ENCODE measurements around the gene CMPK2.

CMPK2 gene

GRCh38 chr2:6888724-6889123 lies 23.0 kb upstream of the CMPK2 start:
- H3K14ac ChIP-seq (ENCODE audit: low read length in 2 of 2) = peak overlapping the region in 1 of 2 experiments; percentile 11
- no peaks in the 10 kb centered on the region for H3K4me1 ChIP-seq (ENCODE audit: control insufficient read depth, insufficient read depth, low read depth, low read length)
- H2AFZ ChIP-seq (ENCODE audit: low read depth, low read length) = no peak overlapping the region
- no peak for DNase-seq
- H2BK120ac ChIP-seq (ENCODE audit: low read depth, low read length) = no peak overlapping the region
- peaks cover 0 to 10% of the 10 kb centered on the region in 2 experiments for H3K36me3 ChIP-seq (ENCODE audit: control insufficient read depth in 1 of 2, insufficient read depth in 2 of 2, low read depth in 1 of 2, low read length in 2 of 2)
- no peaks in the 10 kb centered on the region for H3K9me3 ChIP-seq (ENCODE audit: control insufficient read depth, low read length)
- H3K4me3 ChIP-seq (ENCODE audit: insufficient read depth in 1 of 2, low read depth in 1 of 2, low read length in 2 of 2) = no peak overlapping the region
- H2AK5ac ChIP-seq (ENCODE audit: low read length, severe bottlenecking) = no peak overlapping the region
- no peak overlapping the region for H4K8ac ChIP-seq (ENCODE audit: low read length)
- WGBS = 79% methylated on average over 4 of the region's 4 CpGs
- H3K18ac ChIP-seq (ENCODE audit: low read depth in 1 of 2, low read length in 2 of 2) = no peak overlapping the region
- no peak overlapping the region for H2BK12ac ChIP-seq (ENCODE audit: low read length in 2 of 2)
- no peak overlapping the region for H3K4ac ChIP-seq (ENCODE audit: low read depth in 1 of 2, low read length in 2 of 2)
- H3K4me2 ChIP-seq (ENCODE audit: low read length, poor library complexity, severe bottlenecking) = no peak overlapping the region
- H3K27ac ChIP-seq (ENCODE audit: low read length, poor library complexity, severe bottlenecking) = no peak overlapping the region
- no peak overlapping the region for H2BK5ac ChIP-seq (ENCODE audit: low read depth, low read length, poor library complexity, severe bottlenecking)
- no peak overlapping the region for H2BK15ac ChIP-seq (ENCODE audit: low read depth, poor library complexity, severe bottlenecking)
- H3K23ac ChIP-seq (ENCODE audit: low read length in 2 of 2) = no peak overlapping the region
- no peaks in the 10 kb centered on the region for H3K79me1 ChIP-seq (replicated peaks; ENCODE audit: low read length, poor library complexity, severe bottlenecking)
- no peak overlapping the region for H4K91ac ChIP-seq (ENCODE audit: low read length)
- no peak overlapping the region for H3K9ac ChIP-seq (ENCODE audit: low read length)
- peaks cover 0 to 16% of the 10 kb centered on the region in 2 experiments for H3K27me3 ChIP-seq (ENCODE audit: control insufficient read depth in 1 of 2, insufficient read depth in 1 of 2, low read length in 2 of 2)

- no peak overlapping the region for H4K91ac ChIP-seq (ENCODE audit: low read length)
- H2BK5ac ChIP-seq (ENCODE audit: low read depth, low read length, poor library complexity, severe bottlenecking) = no peak overlapping the region
- no peak overlapping the region for H3K4me2 ChIP-seq (ENCODE audit: low read length, poor library complexity, severe bottlenecking)
- H2AFZ ChIP-seq (ENCODE audit: low read depth, low read length) = no peak overlapping the region
- no peaks in the 10 kb centered on the region for H3K9me3 ChIP-seq (ENCODE audit: control insufficient read depth, low read length)
- H2BK12ac ChIP-seq (ENCODE audit: low read length in 2 of 2) = no peak overlapping the region
- peaks cover 0 to 9% of the 10 kb centered on the region in 2 experiments for H3K36me3 ChIP-seq (ENCODE audit: control insufficient read depth in 1 of 2, insufficient read depth in 2 of 2, low read depth in 1 of 2, low read length in 2 of 2)
- DNase-seq = no peak
- no peak overlapping the region for H3K23ac ChIP-seq (ENCODE audit: low read length in 2 of 2)
- H4K8ac ChIP-seq (ENCODE audit: low read length) = no peak overlapping the region
- no peak overlapping the region for H2BK120ac ChIP-seq (ENCODE audit: low read depth, low read length)
- H3K9ac ChIP-seq (ENCODE audit: low read length) = no peak overlapping the region
- H3K4ac ChIP-seq (ENCODE audit: low read depth in 1 of 2, low read length in 2 of 2) = no peak overlapping the region
- no peak overlapping the region for H3K14ac ChIP-seq (ENCODE audit: low read length in 2 of 2)
- WGBS = 83% methylated on average over 3 of the region's 3 CpGs
- H2AK5ac ChIP-seq (ENCODE audit: low read length, severe bottlenecking) = no peak overlapping the region
- H3K4me1 ChIP-seq (ENCODE audit: control insufficient read depth, insufficient read depth, low read depth, low read length) = no peaks in the 10 kb centered on the region
- no peak overlapping the region for H2BK15ac ChIP-seq (ENCODE audit: low read depth, poor library complexity, severe bottlenecking)
- no peaks in the 10 kb centered on the region for H3K79me1 ChIP-seq (replicated peaks; ENCODE audit: low read length, poor library complexity, severe bottlenecking)
- no peak overlapping the region for H3K18ac ChIP-seq (ENCODE audit: low read depth in 1 of 2, low read length in 2 of 2)
- H3K4me3 ChIP-seq (ENCODE audit: insufficient read depth in 1 of 2, low read depth in 1 of 2, low read length in 2 of 2) = no peak overlapping the region
- H3K27ac ChIP-seq (ENCODE audit: low read length, poor library complexity, severe bottlenecking) = no peak overlapping the region
- H3K27me3 ChIP-seq (ENCODE audit: control insufficient read depth in 1 of 2, insufficient read depth in 1 of 2, low read length in 2 of 2) = peaks cover 0 to 20% of the 10 kb centered on the region in 2 experiments
Measured at GRCh38 chr2:6887751-6888192, 22.1 kb upstream of the CMPK2 start.

GRCh38 chr2:6885968-6886367 lies 20.3 kb upstream of the CMPK2 start:
- H2BK12ac ChIP-seq (ENCODE audit: low read length in 2 of 2) = no peak overlapping the region
- H3K4me3 ChIP-seq (ENCODE audit: insufficient read depth in 1 of 2, low read depth in 1 of 2, low read length in 2 of 2) = no peak overlapping the region
- H2BK120ac ChIP-seq (ENCODE audit: low read depth, low read length) = no peak overlapping the region
- H3K9me3 ChIP-seq (ENCODE audit: control insufficient read depth, low read length) = no peaks in the 10 kb centered on the region
- no peaks in the 10 kb centered on the region for H3K4me1 ChIP-seq (ENCODE audit: control insufficient read depth, insufficient read depth, low read depth, low read length)
- no peak overlapping the region for H4K8ac ChIP-seq (ENCODE audit: low read length)
- H2AFZ ChIP-seq (ENCODE audit: low read depth, low read length) = no peak overlapping the region
- H3K9ac ChIP-seq (ENCODE audit: low read length) = no peak overlapping the region
- no CpG with 5 or more reads among the region's 3 CpGs for WGBS
- no peak overlapping the region for H3K27ac ChIP-seq (ENCODE audit: low read length, poor library complexity, severe bottlenecking)
- no peak overlapping the region for H2BK5ac ChIP-seq (ENCODE audit: low read depth, low read length, poor library complexity, severe bottlenecking)
- no peak overlapping the region for H3K4me2 ChIP-seq (ENCODE audit: low read length, poor library complexity, severe bottlenecking)
- no peak overlapping the region for H3K18ac ChIP-seq (ENCODE audit: low read depth in 1 of 2, low read length in 2 of 2)
- H3K4ac ChIP-seq (ENCODE audit: low read depth in 1 of 2, low read length in 2 of 2) = no peak overlapping the region
- no peak overlapping the region for H2AK5ac ChIP-seq (ENCODE audit: low read length, severe bottlenecking)
- no peak overlapping the region for H3K23ac ChIP-seq (ENCODE audit: low read length in 2 of 2)
- no peak overlapping the region for H2BK15ac ChIP-seq (ENCODE audit: low read depth, poor library complexity, severe bottlenecking)
- H3K27me3 ChIP-seq (ENCODE audit: control insufficient read depth in 1 of 2, insufficient read depth in 1 of 2, low read length in 2 of 2) = peaks cover 0 to 25% of the 10 kb centered on the region in 2 experiments
- no peak overlapping the region for H4K91ac ChIP-seq (ENCODE audit: low read length)
- H3K79me1 ChIP-seq (replicated peaks; ENCODE audit: low read length, poor library complexity, severe bottlenecking) = no peaks in the 10 kb centered on the region
- no peak overlapping the region for H3K14ac ChIP-seq (ENCODE audit: low read length in 2 of 2)
- H3K36me3 ChIP-seq (ENCODE audit: control insufficient read depth in 1 of 2, insufficient read depth in 2 of 2, low read depth in 1 of 2, low read length in 2 of 2) = peaks cover 0 to 9% of the 10 kb centered on the region in 2 experiments
- DNase-seq = no peak

GRCh38 chr2:6885551-6885950 lies 19.8 kb upstream of the CMPK2 start:
- H3K9me3 ChIP-seq (ENCODE audit: control insufficient read depth, low read length) = no peaks in the 10 kb centered on the region
- H2AK5ac ChIP-seq (ENCODE audit: low read length, severe bottlenecking) = no peak overlapping the region
- H3K27ac ChIP-seq (ENCODE audit: low read length, poor library complexity, severe bottlenecking) = no peak overlapping the region
- H3K9ac ChIP-seq (ENCODE audit: low read length) = no peak overlapping the region
- H3K14ac ChIP-seq (ENCODE audit: low read length in 2 of 2) = no peak overlapping the region
- H3K4me2 ChIP-seq (ENCODE audit: low read length, poor library complexity, severe bottlenecking) = no peak overlapping the region
- H3K4ac ChIP-seq (ENCODE audit: low read depth in 1 of 2, low read length in 2 of 2) = no peak overlapping the region
- H3K36me3 ChIP-seq (ENCODE audit: control insufficient read depth in 1 of 2, insufficient read depth in 2 of 2, low read depth in 1 of 2, low read length in 2 of 2) = peaks cover 0 to 7% of the 10 kb centered on the region in 2 experiments
- no peak overlapping the region for H2BK12ac ChIP-seq (ENCODE audit: low read length in 2 of 2)
- peaks cover 0 to 25% of the 10 kb centered on the region in 2 experiments for H3K27me3 ChIP-seq (ENCODE audit: control insufficient read depth in 1 of 2, insufficient read depth in 1 of 2, low read length in 2 of 2)
- H3K79me1 ChIP-seq (replicated peaks; ENCODE audit: low read length, poor library complexity, severe bottlenecking) = no peaks in the 10 kb centered on the region
- no peaks in the 10 kb centered on the region for H3K4me1 ChIP-seq (ENCODE audit: control insufficient read depth, insufficient read depth, low read depth, low read length)
- H3K4me3 ChIP-seq (ENCODE audit: insufficient read depth in 1 of 2, low read depth in 1 of 2, low read length in 2 of 2) = no peak overlapping the region
- DNase-seq = no peak
- H3K18ac ChIP-seq (ENCODE audit: low read depth in 1 of 2, low read length in 2 of 2) = no peak overlapping the region
- H2AFZ ChIP-seq (ENCODE audit: low read depth, low read length) = no peak overlapping the region
- no peak overlapping the region for H4K91ac ChIP-seq (ENCODE audit: low read length)
- no peak overlapping the region for H2BK15ac ChIP-seq (ENCODE audit: low read depth, poor library complexity, severe bottlenecking)
- no peak overlapping the region for H2BK120ac ChIP-seq (ENCODE audit: low read depth, low read length)
- no peak overlapping the region for H3K23ac ChIP-seq (ENCODE audit: low read length in 2 of 2)
- WGBS = 79% methylated on average over 2 of the region's 2 CpGs
- no peak overlapping the region for H4K8ac ChIP-seq (ENCODE audit: low read length)
- no peak overlapping the region for H2BK5ac ChIP-seq (ENCODE audit: low read depth, low read length, poor library complexity, severe bottlenecking)

Data from mesenchymal stem cell (in vitro differentiated cells and primary cell).